Mucosa of rectum (tissue), 2 donors: ENCODE results near the gene GPR37.
A peak's percentile ranks its signal among the peaks of the same experiment; 100 is the strongest.

ENCODE experiments used
- H3K27ac ChIP-seq, 2 donors: one replicate each; pipeline ENCODE4 v1.7.0; 2013; ENCODE audit warnings: inconsistent platforms in 2 of 2, low read depth in 2 of 2, low read length in 2 of 2
- H3K27me3 ChIP-seq, 2 donors: one replicate each; pipeline ENCODE4 v1.7.0; 2013; ENCODE audit warnings: low read length in 2 of 2; ENCODE audit not compliant: control insufficient read depth in 2 of 2, insufficient read depth in 2 of 2
- H3K36me3 ChIP-seq, 2 donors: one replicate each; pipeline ENCODE4 v1.7.0; 2013; ENCODE audit warnings: low read length in 2 of 2; ENCODE audit not compliant: control insufficient read depth in 2 of 2, insufficient read depth in 2 of 2
- H3K4me1 ChIP-seq, 2 donors: one replicate each; pipeline ENCODE4 v1.7.0; 2013; ENCODE audit warnings: low read length in 2 of 2, mild to moderate bottlenecking in 1 of 2; ENCODE audit not compliant: control insufficient read depth in 2 of 2, insufficient read depth in 2 of 2
- H3K4me3 ChIP-seq, 2 donors: one replicate each; pipeline ENCODE4 v1.7.0; 2013; ENCODE audit warnings: low read length in 2 of 2
- H3K9ac ChIP-seq, 2 donors: one replicate each; pipeline ENCODE4 v1.7.0; 2013; ENCODE audit warnings: low read length in 2 of 2, low read depth in 1 of 2, mild to moderate bottlenecking in 1 of 2
- H3K9me3 ChIP-seq, 2 donors: one replicate each; pipeline ENCODE4 v1.7.0; 2013; ENCODE audit warnings: low read length in 2 of 2; ENCODE audit not compliant: control insufficient read depth in 2 of 2
- donor health status: healthy.
- donor health status: Normal muscosa, but diverticular disease.

GPR37 gene, protein sequence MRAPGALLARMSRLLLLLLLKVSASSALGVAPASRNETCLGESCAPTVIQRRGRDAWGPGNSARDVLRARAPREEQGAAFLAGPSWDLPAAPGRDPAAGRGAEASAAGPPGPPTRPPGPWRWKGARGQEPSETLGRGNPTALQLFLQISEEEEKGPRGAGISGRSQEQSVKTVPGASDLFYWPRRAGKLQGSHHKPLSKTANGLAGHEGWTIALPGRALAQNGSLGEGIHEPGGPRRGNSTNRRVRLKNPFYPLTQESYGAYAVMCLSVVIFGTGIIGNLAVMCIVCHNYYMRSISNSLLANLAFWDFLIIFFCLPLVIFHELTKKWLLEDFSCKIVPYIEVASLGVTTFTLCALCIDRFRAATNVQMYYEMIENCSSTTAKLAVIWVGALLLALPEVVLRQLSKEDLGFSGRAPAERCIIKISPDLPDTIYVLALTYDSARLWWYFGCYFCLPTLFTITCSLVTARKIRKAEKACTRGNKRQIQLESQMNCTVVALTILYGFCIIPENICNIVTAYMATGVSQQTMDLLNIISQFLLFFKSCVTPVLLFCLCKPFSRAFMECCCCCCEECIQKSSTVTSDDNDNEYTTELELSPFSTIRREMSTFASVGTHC

GRCh38 chr7:124765401-124766352, at the start of gene GPR37:
Gene GPR37, minus strand, starts transcription at chr7:124765792. Its CDS starts 816 bp downstream, at chr7:124764976.
- H3K4me3 ChIP-seq = peak within 1 kb of the TSS; percentile 72 to 78
- peak within 1 kb of the TSS in 1 of 2 donors; percentile 26 for H3K9ac ChIP-seq
- H3K27me3 ChIP-seq = peaks cover 12 to 18% of the 10 kb centered on the region in 2 donors
- no peak within 1 kb of the TSS for H3K27ac ChIP-seq
- peaks cover 11 to 15% of the 10 kb centered on the region in 2 donors for H3K4me1 ChIP-seq
- H3K36me3 ChIP-seq = no peaks in the 10 kb centered on the region
- H3K9me3 ChIP-seq = no peaks in the 10 kb centered on the region

DNA sequence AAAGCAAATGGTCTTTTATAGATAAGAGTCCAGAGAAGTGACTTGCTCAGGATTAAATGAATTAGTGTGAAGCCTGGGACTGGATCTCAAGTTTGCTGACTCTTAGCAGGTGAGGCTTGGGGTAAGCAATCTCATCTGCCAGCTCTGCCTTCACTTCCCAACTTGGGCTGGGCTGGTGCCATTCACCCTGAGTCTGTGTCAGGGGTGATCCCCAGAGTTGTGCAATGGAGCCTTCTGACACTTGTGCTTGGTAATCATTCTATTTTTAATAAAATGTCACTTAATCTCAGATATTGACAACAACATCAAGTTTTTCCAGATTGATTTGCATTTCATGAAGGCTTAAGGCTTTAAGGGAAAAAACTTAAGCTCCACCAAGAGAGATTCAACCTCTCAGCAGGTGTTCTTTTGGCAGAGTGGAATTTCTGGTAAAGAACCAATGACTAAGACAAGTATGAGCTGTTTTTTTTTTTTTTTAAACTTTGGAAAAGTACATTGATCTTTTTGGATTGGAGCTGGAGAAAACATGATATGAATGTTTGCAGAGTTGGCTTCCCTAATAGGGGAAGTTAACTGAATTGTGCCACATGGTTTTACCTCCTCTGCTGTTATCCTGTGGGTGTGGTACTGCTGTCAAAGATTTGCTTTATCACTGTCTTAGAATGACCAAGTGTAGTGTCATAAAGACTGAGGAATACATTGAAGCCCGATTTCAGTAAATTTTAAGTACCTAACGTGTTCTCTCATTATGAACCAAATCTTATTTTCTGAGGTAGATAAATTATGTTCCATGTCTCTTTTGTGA, 48.6 kb upstream of the GPR37 start:
- Histone ChIP-seq H3K27me3 (no peaks in the 10 kb centered on the region), H3K36me3 (no peaks in the 10 kb centered on the region), H3K27ac (no peak overlapping the region), H3K4me3 (no peak overlapping the region), H3K9me3 (no peaks in the 10 kb centered on the region), H3K4me1 (no peaks in the 10 kb centered on the region), H3K9ac (no peak overlapping the region)

GRCh38 chr7:124812764-124813163, 47.2 kb upstream of the GPR37 start:
- Histone ChIP-seq H3K4me3 (no peak overlapping the region), H3K9ac (no peak overlapping the region), H3K4me1 (no peaks in the 10 kb centered on the region), H3K27me3 (no peaks in the 10 kb centered on the region), H3K36me3 (no peaks in the 10 kb centered on the region), H3K27ac (no peak overlapping the region), H3K9me3 (no peaks in the 10 kb centered on the region)

DNA sequence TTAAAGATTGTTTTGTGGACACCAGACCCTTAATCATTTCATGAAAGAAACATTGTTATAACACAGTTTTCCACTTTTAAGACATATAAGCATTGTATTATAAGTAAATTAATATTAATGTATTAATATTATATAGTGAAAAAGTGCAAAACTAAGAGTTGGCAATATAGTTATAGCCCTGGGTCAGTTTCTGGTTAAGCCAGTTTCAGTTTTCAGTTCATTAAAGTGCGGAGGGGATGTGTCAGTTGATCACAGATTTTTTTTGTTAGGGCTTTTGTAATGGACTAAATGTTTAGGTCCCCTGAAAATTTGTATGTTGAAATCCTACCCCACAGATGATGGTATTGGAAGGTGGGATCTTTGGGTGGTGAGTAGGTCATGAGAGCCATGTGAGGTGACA, 45.7 kb upstream of the GPR37 start:
- H3K9ac ChIP-seq = no peak overlapping the region
- H3K4me1 ChIP-seq = no peaks in the 10 kb centered on the region
- no peak overlapping the region for H3K27ac ChIP-seq
- H3K9me3 ChIP-seq = no peaks in the 10 kb centered on the region
- H3K4me3 ChIP-seq = no peak overlapping the region
- H3K27me3 ChIP-seq = no peaks in the 10 kb centered on the region
- no peaks in the 10 kb centered on the region for H3K36me3 ChIP-seq

GRCh38 chr7:124810605-124811004, 45.0 kb upstream of the GPR37 start:
- no peaks in the 10 kb centered on the region for H3K4me1 ChIP-seq
- no peak overlapping the region for H3K27ac ChIP-seq
- no peaks in the 10 kb centered on the region for H3K9me3 ChIP-seq
- H3K36me3 ChIP-seq = no peaks in the 10 kb centered on the region
- no peak overlapping the region for H3K9ac ChIP-seq
- H3K4me3 ChIP-seq = no peak overlapping the region
- no peaks in the 10 kb centered on the region for H3K27me3 ChIP-seq

DNA sequence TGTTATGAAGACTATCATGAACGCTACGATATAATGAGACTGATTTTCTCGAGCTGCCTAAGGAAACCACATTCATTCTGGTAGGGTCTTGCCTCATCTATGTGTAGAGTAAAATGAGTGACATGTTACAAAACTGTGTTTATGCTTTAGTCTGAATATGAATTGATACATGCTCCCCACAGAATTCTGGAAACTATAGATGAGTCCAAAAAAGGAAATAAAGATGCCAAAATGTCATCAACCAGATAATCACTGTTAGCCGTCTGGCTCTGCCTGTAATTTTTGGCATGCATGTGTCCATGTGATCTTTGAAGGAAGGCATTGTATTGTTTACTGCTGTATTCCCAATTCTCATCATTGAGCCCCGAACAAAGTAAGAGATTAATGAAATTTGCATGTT, 42.6 kb upstream of the GPR37 start:
- Histone ChIP-seq H3K9ac (no peak overlapping the region), H3K9me3 (no peaks in the 10 kb centered on the region), H3K27ac (no peak overlapping the region), H3K27me3 (no peaks in the 10 kb centered on the region), H3K36me3 (no peaks in the 10 kb centered on the region), H3K4me1 (no peaks in the 10 kb centered on the region), H3K4me3 (no peak overlapping the region)

DNA sequence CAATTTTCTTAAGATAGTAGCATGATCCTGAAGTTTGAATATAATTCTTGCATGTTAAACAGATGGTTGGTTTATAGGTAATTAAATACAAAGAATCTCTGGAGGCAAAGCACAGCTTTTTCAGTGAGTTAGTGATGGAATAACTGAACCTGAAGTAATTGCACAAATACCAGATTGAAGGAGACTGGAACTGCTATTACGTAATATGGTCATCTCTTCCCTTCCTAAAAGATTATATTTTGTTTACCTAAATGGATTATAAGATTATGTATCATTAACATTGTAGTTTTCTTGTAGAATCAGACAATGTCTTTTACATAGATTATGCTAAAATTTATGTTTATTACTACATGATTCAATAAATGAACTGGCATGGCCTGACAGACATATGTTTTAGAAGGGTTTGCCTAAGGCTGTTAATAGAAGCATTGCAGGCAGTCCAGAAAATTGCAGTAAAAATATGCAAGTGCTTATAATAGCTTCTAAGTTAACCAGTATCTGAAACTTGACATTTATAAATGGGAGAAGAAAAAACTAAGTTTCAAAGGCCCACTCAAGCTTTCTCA, 35.8 kb upstream of the GPR37 start:
- Histone ChIP-seq H3K27me3 (no peaks in the 10 kb centered on the region), H3K4me3 (no peak overlapping the region), H3K27ac (no peak overlapping the region), H3K9me3 (no peaks in the 10 kb centered on the region), H3K36me3 (no peaks in the 10 kb centered on the region), H3K4me1 (no peaks in the 10 kb centered on the region), H3K9ac (no peak overlapping the region)

DNA sequence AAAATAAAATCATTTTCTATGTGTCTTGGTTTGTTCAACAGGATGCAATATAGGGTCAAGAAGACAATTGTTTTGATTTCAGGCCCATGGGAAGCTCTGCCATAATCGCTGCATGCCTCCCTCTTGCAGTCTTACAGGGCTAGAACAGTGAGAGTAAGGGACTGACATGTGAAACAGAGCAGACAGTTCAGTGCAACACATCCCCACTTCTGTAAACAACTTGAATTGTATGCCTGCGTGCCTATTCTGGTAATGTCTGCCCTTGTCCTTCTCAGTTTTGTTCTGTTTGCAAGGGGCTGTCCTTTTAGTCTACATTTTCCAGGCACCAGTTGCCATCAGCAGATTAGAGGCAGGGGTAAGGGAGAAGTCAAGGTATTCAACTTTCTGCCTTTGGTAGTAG, 34.8 kb upstream of the GPR37 start:
- H3K9ac ChIP-seq = no peak overlapping the region
- H3K4me1 ChIP-seq = no peaks in the 10 kb centered on the region
- no peaks in the 10 kb centered on the region for H3K27me3 ChIP-seq
- H3K4me3 ChIP-seq = no peak overlapping the region
- H3K9me3 ChIP-seq = no peaks in the 10 kb centered on the region
- H3K27ac ChIP-seq = no peak overlapping the region
- no peaks in the 10 kb centered on the region for H3K36me3 ChIP-seq

- no peak overlapping the region for H3K27ac ChIP-seq
- no peaks in the 10 kb centered on the region for H3K36me3 ChIP-seq
- H3K4me3 ChIP-seq = no peak overlapping the region
- no peaks in the 10 kb centered on the region for H3K27me3 ChIP-seq
- H3K4me1 ChIP-seq = no peaks in the 10 kb centered on the region
- no peaks in the 10 kb centered on the region for H3K9me3 ChIP-seq
- no peak overlapping the region for H3K9ac ChIP-seq
Measured at GRCh38 chr7:124799448-124799847, 33.9 kb upstream of the GPR37 start.
